ENCODE results near the gene SPINK2. TPM values are rescaled to one million over a fixed set of nuclear protein-coding genes. Genes with fewer than 3 reads are reported as not detected.

The SPINK2 gene
- total and polyA plus RNA-seq, 2 of the 8 experiments (the other 6 are each of a cell fraction or from before 2014, with no cell fraction given): 0.89 to 1.4 TPM

DNA sequence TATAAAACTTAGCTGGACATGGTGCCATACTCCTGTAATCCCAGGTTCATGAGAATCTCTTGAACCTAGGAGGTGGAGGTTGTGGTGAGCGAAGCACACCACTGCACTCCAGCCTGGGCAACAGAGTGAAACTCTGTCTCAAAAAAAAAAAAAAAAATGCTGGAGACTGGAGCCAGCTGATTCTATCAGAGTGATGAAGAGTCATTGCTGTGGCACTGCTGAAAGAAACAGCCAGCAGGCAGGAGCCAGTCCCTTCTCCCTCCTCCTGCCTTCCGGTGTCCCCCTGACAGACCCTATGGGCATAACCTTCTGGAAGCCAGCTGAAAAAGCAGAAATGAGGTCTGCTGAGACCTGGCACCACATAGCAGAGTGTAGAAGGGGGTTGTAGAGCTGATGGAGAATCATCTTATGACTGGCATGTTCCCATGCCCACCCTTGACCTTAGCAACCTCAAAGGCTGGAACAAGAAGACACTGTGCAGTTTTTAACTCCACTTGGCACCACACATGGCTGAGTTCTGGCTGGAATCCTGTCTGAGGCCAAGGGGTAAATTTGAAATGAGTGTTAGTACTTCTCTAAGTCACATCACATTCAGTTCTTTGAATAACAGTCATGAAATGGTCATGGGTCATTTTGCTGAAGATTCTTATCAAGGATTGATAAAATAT lies 2.6 kb upstream of the SPINK2 start (continued):
- no peak for TF ChIP-seq TBP (IDR thresholded peaks at IDR 0.05; ENCODE audit: low read depth, low read length)
- TF ChIP-seq, protein P1, sequence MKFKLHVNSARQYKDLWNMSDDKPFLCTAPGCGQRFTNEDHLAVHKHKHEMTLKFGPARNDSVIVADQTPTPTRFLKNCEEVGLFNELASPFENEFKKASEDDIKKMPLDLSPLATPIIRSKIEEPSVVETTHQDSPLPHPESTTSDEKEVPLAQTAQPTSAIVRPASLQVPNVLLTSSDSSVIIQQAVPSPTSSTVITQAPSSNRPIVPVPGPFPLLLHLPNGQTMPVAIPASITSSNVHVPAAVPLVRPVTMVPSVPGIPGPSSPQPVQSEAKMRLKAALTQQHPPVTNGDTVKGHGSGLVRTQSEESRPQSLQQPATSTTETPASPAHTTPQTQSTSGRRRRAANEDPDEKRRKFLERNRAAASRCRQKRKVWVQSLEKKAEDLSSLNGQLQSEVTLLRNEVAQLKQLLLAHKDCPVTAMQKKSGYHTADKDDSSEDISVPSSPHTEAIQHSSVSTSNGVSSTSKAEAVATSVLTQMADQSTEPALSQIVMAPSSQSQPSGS (IDR thresholded peaks at IDR 0.05; ENCODE audit: low read length): no peak

All from H1 (cell line).